HEK293 (cell line): ENCODE measurements around the gene CSDE1.

Experiments
- CTCF ChIA-PET: fragments of 350-600 bp; formaldehyde crosslinking; extraction: SDS; loops from one replicate; lab custom pipeline; 2021; ENCODE audit warnings: antibody characterized with exemption; lab: Yijun Ruan, JAX
- POLR2A ChIA-PET: fragments of 300-600 bp; formaldehyde crosslinking; extraction: SDS; loops from one replicate; lab custom pipeline; 2020; ENCODE audit warnings: antibody characterized with exemption, inconsistent platforms; lab: Yijun Ruan, JAX
- H3K27ac ChIP-seq: fragments of 200-500 bp; sonication (Bioruptor generic); 2 replicates; pipeline ENCODE4 v1.5.1; 2014; ENCODE audit warnings: low read depth, low read length, control low read depth, inconsistent platforms; ENCODE audit errors: extremely low read depth
- H3K36me3 ChIP-seq, 2 experiments: fragments of 200-500 bp in 1 of 2; sonication (Bioruptor generic) in 1 of 2; 1 replicate in 1 of 2; 2 replicates in 1 of 2; pipeline ENCODE4 v1.5.1; 2014 to 2017; ENCODE audit warnings: inconsistent platforms in 2 of 2, low read length in 2 of 2; ENCODE audit not compliant: control insufficient read depth in 2 of 2, insufficient read depth in 1 of 2
- H3K4me1 ChIP-seq: fragments of 200-500 bp; sonication (Bioruptor generic); 2 replicates; pipeline ENCODE4 v1.5.1; 2014; ENCODE audit warnings: mild to moderate bottlenecking, low read length, inconsistent platforms; ENCODE audit not compliant: control insufficient read depth, insufficient read depth
- H3K4me3 ChIP-seq: 2 replicates; pipeline ENCODE4 v1.5.1; 2011; ENCODE audit warnings: low read depth, mild to moderate bottlenecking, control low read depth, low read length, moderate library complexity
- H3K9me3 ChIP-seq: fragments of 200-500 bp; sonication (Bioruptor generic); 2 replicates; pipeline ENCODE4 v1.5.1; 2014; ENCODE audit warnings: low read depth, low read length, inconsistent platforms; ENCODE audit not compliant: control insufficient read depth, insufficient read depth
- ATF2 ChIP-seq: fragments of 450-650 bp; formaldehyde crosslinking; IDR thresholded peaks from 2 replicates; pipeline ENCODE4 v1.5.1; 2016; ENCODE audit warnings: missing biosample characterization, missing genetic modification characterization, low read depth
- GLIS1 ChIP-seq: fragments of 450-650 bp; formaldehyde crosslinking; IDR thresholded peaks from 2 replicates; pipeline ENCODE4 v1.5.1; 2016; ENCODE audit warnings: missing biosample characterization, missing genetic modification characterization
- KLF17 ChIP-seq: fragments of 450-650 bp; formaldehyde crosslinking; IDR thresholded peaks from 2 replicates; pipeline ENCODE4 v1.5.1; 2016; ENCODE audit warnings: missing biosample characterization, missing genetic modification characterization
- KLF9 ChIP-seq: fragments of 450-650 bp; formaldehyde crosslinking; IDR thresholded peaks from 2 replicates; pipeline ENCODE4 v1.5.1; 2016; ENCODE audit warnings: missing biosample characterization, missing genetic modification characterization, low read depth
- MZF1 ChIP-seq: fragments of 450-650 bp; formaldehyde crosslinking; IDR thresholded peaks from 2 replicates; pipeline ENCODE4 v1.5.1; 2017; ENCODE audit warnings: missing biosample characterization, missing genetic modification characterization, borderline replicate concordance
- PRDM2 ChIP-seq: fragments of 450-650 bp; formaldehyde crosslinking; IDR thresholded peaks from 2 replicates; pipeline ENCODE4 v1.5.1; 2016; ENCODE audit warnings: missing biosample characterization, missing genetic modification characterization, borderline replicate concordance
- YY2 ChIP-seq: fragments of 450-650 bp; formaldehyde crosslinking; IDR thresholded peaks from 2 replicates; pipeline ENCODE4 v1.5.1; 2016; ENCODE audit warnings: missing biosample characterization, missing genetic modification characterization
- ZNF157 ChIP-seq: fragments of 450-650 bp; formaldehyde crosslinking; IDR thresholded peaks from 2 replicates; pipeline ENCODE4 v1.5.1; 2016; ENCODE audit warnings: missing biosample characterization, missing genetic modification characterization
- ZNF221 ChIP-seq: fragments of 450-650 bp; formaldehyde crosslinking; IDR thresholded peaks from 2 replicates; pipeline ENCODE4 v1.5.1; 2017; ENCODE audit warnings: missing biosample characterization, missing genetic modification characterization, borderline replicate concordance
- ZNF658 ChIP-seq: fragments of 450-650 bp; formaldehyde crosslinking; IDR thresholded peaks from 2 replicates; pipeline ENCODE4; 2016; ENCODE audit warnings: missing biosample characterization, missing genetic modification characterization
- ZNF707 ChIP-seq: fragments of 450-650 bp; formaldehyde crosslinking; IDR thresholded peaks from 2 replicates; pipeline ENCODE4 v1.5.1; 2016; ENCODE audit warnings: missing biosample characterization, missing genetic modification characterization
- ZSCAN4 ChIP-seq: fragments of 450-650 bp; formaldehyde crosslinking; IDR thresholded peaks from 2 replicates; pipeline ENCODE4 v1.5.1; 2017; ENCODE audit warnings: missing biosample characterization, missing genetic modification characterization
- ZSCAN5A ChIP-seq: fragments of 450-650 bp; formaldehyde crosslinking; IDR thresholded peaks from 2 replicates; pipeline ENCODE4 v1.5.1; 2016; ENCODE audit warnings: missing biosample characterization, missing genetic modification characterization

CSDE1 gene

GRCh38 chr1:114696810-114697209, 61.0 kb downstream of the CSDE1 start:
- no peaks in the 10 kb centered on the region for H3K4me1 ChIP-seq
- no peak overlapping the region for H3K27ac ChIP-seq
- no peaks in the 10 kb centered on the region for H3K9me3 ChIP-seq
- no peaks in the 10 kb centered on the region for H3K36me3 ChIP-seq
- ChIA-PET CTCF (no interaction called here), POLR2A (no interaction called here)
- no peak overlapping the region for H3K4me3 ChIP-seq
- TF ChIP-seq YY2 (tag by site-specific recombination) (no peak), PRDM2 (tag by site-specific recombination) (no peak), KLF17 (tag by site-specific recombination) (no peak), ATF2 (no peak), ZNF157 (tag by site-specific recombination) (no peak), ZNF221 (tag by site-specific recombination) (no peak), KLF9 (tag by site-specific recombination) (no peak)

- H3K4me3 ChIP-seq, result no peak within 1 kb of the TSS
- TF ChIP-seq ZNF707 (tag by site-specific recombination), result no peak
- no peak for TF ChIP-seq ZSCAN5A
- no peak for TF ChIP-seq MZF1
- TF ChIP-seq GLIS1 (tag by site-specific recombination), result no peak
- no peak for TF ChIP-seq ZNF658 (tag by site-specific recombination)
- TF ChIP-seq ZSCAN4 (tag by site-specific recombination), result peak; percentile 23; the same call in 1 of the 2 replicates
- no peak within 1 kb of the TSS for H3K27ac ChIP-seq
- no peaks in the 10 kb centered on the region for H3K36me3 ChIP-seq
- no peaks in the 10 kb centered on the region for H3K4me1 ChIP-seq
- ChIA-PET POLR2A (interaction anchor here (0.6 to 0.9 kb wide), 2 partner anchors 21 to 28 kb away, joined by 3 read pairs; partner anchors contain the start of gene NRAS), CTCF (interaction anchor here (0.6 to 1.3 kb wide), 6 partner anchors 19 to 820 kb away, joined by 3 to 4 read pairs (median 3); partner anchors contain the start of gene DENND2C)
- no peaks in the 10 kb centered on the region for H3K9me3 ChIP-seq
Measured at GRCh38 chr1:114695430-114696058, 62.2 kb downstream of the CSDE1 start, which contains the start of gene AMPD1. Gene AMPD1 (minus strand): TSS chr1:114695546. CDS start chr1:114695471, 75 bp downstream.
